ENCODE measurements around the gene CITED2.

GRCh38 chr6:139391709-139392108 is 17.3 kb upstream of the CITED2 start:
- TF ChIP-seq EZH2 (IDR thresholded peaks at IDR 0.05; ENCODE audit: low read length, unreplicated experiment) (no peak), CTCF (conservative IDR thresholded peaks at IDR 0.05; ENCODE audit: low read depth, low read length) (no peak), EZH2phosphoT487 (IDR thresholded peaks at IDR 0.05; ENCODE audit: borderline replicate concordance, low read length) (no peak)

Measured in PC-3 (cell line).